NAMALWA (cell line): ENCODE results near the gene PCSK1N.
"Not testable (repeated sequence)": the region's sequence is repeated elsewhere in the genome, so short reads cannot be mapped to it uniquely, and the experiment has no call there.

Experiments used
- DNase-seq: peaks from one replicate; pipeline ENCODE4 v3.0.0-alpha.2; 2015; ENCODE audit warnings: low spot score

Gene PCSK1N

GRCh38 chrX:48823053-48823452 is 12.4 kb downstream of the PCSK1N start:
- no peak for DNase-seq

GRCh38 chrX:48819394-48819793 is 16.0 kb downstream of the PCSK1N start:
- DNase-seq = not testable (repeated sequence)

- DNase-seq = no peak
These were observed 16.5 kb downstream of the PCSK1N start for GRCh38 chrX:48818866-48819265.

GRCh38 chrX:48818098-48818497 is 17.3 kb downstream of the PCSK1N start:
- DNase-seq = no peak

GRCh38 chrX:48816014-48816810 is 19.2 kb downstream of the PCSK1N start:
- DNase-seq = no peak

- no peak for DNase-seq
These were observed 20.1 kb downstream of the PCSK1N start for GRCh38 chrX:48815266-48815665.

GRCh38 chrX:48814722-48815121 is 20.7 kb downstream of the PCSK1N start:
- no peak for DNase-seq

GRCh38 chrX:48813644-48814043 is 21.8 kb downstream of the PCSK1N start:
- no peak for DNase-seq

- peak; percentile 4 for DNase-seq
These were observed 29.3 kb downstream of the PCSK1N start for GRCh38 chrX:48806081-48806480.

- DNase-seq = no peak
These were observed 32.6 kb downstream of the PCSK1N start for GRCh38 chrX:48802905-48803200.

- DNase-seq = peak; percentile 89
These were observed 33.1 kb downstream of the PCSK1N start for GRCh38 chrX:48802089-48802904.

- DNase-seq = peak; percentile 98
These were observed 33.9 kb downstream of the PCSK1N start, which contains the start of gene HDAC6 for GRCh38 chrX:48801280-48802088. Gene HDAC6 (plus strand): TSS chrX:48802067. CDS start chrX:48802693, 626 bp downstream.

- peak; percentile 1 for DNase-seq
These were observed 34.7 kb downstream of the PCSK1N start for GRCh38 chrX:48800574-48801279.

- no peak for DNase-seq
These were observed 37.1 kb downstream of the PCSK1N start for GRCh38 chrX:48798318-48798717.

GRCh38 chrX:48794911-48795515 is 40.4 kb downstream of the PCSK1N start:
- DNase-seq = no peak

GRCh38 chrX:48794340-48794910 is 41.0 kb downstream of the PCSK1N start:
- DNase-seq = no peak

GRCh38 chrX:48793935-48794334 is 41.5 kb downstream of the PCSK1N start:
- no peak for DNase-seq

- DNase-seq = no peak
These were observed 43.2 kb downstream of the PCSK1N start for GRCh38 chrX:48792219-48792618.

GRCh38 chrX:48791063-48791820 is 44.2 kb downstream of the PCSK1N start:
- DNase-seq = no peak

- DNase-seq = no peak
These were observed 44.9 kb downstream of the PCSK1N start for GRCh38 chrX:48790477-48790876.
